ENCODE data around the gene SYT7.

The SYT7 gene

GRCh38 chr11:61545921-61546320 lies 35.0 kb downstream of the SYT7 start:
- no peaks in the 10 kb centered on the region for H3K36me3 Mint-ChIP-seq

GRCh38 chr11:61545341-61545740 lies 35.5 kb downstream of the SYT7 start:
- Mint-ChIP-seq H3K4me3 (no peak overlapping the region), H3K9me3 (ENCODE audit: low read depth) (no peaks in the 10 kb centered on the region), H3K27me3 (peaks cover 7% of the 10 kb centered on the region), H3K27ac (no peak overlapping the region), H3K4me1 (ENCODE audit: low read depth) (peaks cover 3% of the 10 kb centered on the region), H3K36me3 (no peaks in the 10 kb centered on the region)

More at GRCh38 chr11:61545921-61546320, 35.0 kb downstream of the SYT7 start:
- Mint-ChIP-seq H3K27ac (no peak overlapping the region), H3K9me3 (ENCODE audit: low read depth) (no peaks in the 10 kb centered on the region), H3K27me3 (peaks cover 7% of the 10 kb centered on the region), H3K4me3 (no peak overlapping the region), H3K4me1 (ENCODE audit: low read depth) (peaks cover 3% of the 10 kb centered on the region)

DNA sequence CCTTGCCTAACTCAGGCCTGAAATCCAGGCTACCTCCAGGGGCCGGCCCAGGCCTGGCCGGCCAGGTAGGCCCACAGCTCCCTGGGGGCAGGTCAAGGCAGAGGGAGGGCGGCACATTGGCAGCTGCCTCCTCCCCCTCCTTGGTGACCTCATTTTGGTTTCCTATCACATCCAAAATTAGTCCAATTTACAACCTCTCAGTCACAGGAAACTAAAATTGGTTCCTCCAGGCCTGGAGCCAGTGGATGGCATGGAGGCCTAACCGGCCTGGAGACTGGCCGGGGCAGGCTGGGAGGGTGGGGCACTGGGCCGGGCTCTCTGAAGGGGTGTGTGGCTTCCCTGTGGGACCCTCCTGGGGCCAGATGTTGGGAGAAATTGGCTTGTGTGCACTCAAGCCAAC lies 36.4 kb downstream of the SYT7 start:
- Mint-ChIP-seq H3K4me3 (no peak overlapping the region), H3K36me3 (no peaks in the 10 kb centered on the region), H3K9me3 (ENCODE audit: low read depth) (no peaks in the 10 kb centered on the region), H3K4me1 (ENCODE audit: low read depth) (peaks cover 3% of the 10 kb centered on the region), H3K27ac (no peak overlapping the region), H3K27me3 (peaks cover 9% of the 10 kb centered on the region)

DNA sequence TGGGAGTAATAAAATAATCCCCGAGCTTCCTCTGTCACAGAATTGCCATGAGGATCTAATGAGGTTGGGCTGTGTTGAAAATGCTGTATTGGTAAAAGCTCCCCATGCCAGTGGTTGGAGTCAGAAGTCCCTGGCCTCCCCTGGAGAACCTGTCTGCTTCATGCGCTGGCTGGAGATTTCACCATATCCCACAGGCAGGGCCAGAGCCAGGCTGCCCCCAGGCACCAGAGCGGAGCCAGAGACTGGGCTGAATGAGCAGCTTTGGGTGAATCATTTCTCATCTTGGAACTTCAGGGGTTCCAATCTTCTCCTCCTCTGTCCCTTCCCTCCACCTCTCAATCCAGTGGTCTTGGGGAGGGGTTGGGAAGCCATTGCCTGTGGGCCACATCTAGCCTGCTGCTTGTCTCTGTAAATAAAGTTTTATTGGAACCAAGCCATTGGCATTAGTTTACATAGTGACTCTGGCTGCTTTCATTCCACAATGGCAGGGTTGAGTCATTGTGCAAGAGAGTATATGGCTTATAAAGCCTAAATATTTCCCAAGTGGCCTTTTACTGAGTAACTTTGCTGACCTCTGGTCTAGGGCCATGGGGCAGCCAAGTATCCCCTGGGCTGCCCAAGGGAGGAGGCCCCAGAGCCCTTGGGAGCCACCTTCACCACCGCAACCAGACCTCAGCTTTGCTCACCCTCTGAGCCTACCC lies 37.1 kb downstream of the SYT7 start:
- Mint-ChIP-seq H3K27me3 (peaks cover 9% of the 10 kb centered on the region), H3K4me1 (ENCODE audit: low read depth) (peaks cover 3% of the 10 kb centered on the region), H3K9me3 (ENCODE audit: low read depth) (no peaks in the 10 kb centered on the region), H3K36me3 (no peaks in the 10 kb centered on the region), H3K27ac (no peak overlapping the region), H3K4me3 (no peak overlapping the region)

GRCh38 chr11:61542705-61543104 lies 38.2 kb downstream of the SYT7 start:
- H3K4me1 Mint-ChIP-seq (ENCODE audit: low read depth): peaks cover 3% of the 10 kb centered on the region
- H3K4me3 Mint-ChIP-seq: no peak overlapping the region
- H3K36me3 Mint-ChIP-seq: no peaks in the 10 kb centered on the region
- peaks cover 7% of the 10 kb centered on the region for H3K27me3 Mint-ChIP-seq
- no peaks in the 10 kb centered on the region for H3K9me3 Mint-ChIP-seq (ENCODE audit: low read depth)
- no peak overlapping the region for H3K27ac Mint-ChIP-seq

DNA sequence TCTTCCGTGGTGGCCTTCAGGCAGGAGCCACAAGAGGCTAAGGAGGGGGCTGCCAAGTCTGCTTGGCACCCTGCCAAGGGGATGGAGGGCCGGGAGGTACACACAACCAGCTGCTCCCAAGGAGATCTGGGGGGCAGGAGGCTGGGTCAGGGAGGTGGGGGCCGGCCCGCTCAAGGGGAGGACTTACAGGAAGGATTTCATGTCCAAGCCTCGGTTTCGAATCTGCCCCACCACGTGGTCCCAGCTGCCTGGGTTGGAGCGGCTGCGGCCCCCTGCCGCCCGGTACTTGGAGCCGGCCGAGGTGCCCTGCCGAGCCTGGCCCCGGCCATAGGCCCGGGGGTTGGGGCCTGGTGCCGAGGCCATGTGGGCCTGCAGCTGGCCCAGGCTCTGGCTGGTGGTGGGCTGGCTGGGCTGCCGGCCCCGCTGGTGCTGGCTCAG lies 38.8 kb downstream of the SYT7 start:
- H3K27ac Mint-ChIP-seq: no peak overlapping the region
- no peak overlapping the region for H3K4me3 Mint-ChIP-seq
- peaks cover 3% of the 10 kb centered on the region for H3K4me1 Mint-ChIP-seq (ENCODE audit: low read depth)
- no peaks in the 10 kb centered on the region for H3K36me3 Mint-ChIP-seq
- H3K9me3 Mint-ChIP-seq (ENCODE audit: low read depth): no peaks in the 10 kb centered on the region
- H3K27me3 Mint-ChIP-seq: peaks cover 7% of the 10 kb centered on the region

GRCh38 chr11:61541598-61541997 lies 39.3 kb downstream of the SYT7 start:
- Mint-ChIP-seq H3K27ac (no peak overlapping the region), H3K9me3 (ENCODE audit: low read depth) (no peaks in the 10 kb centered on the region), H3K4me3 (no peak overlapping the region), H3K36me3 (no peaks in the 10 kb centered on the region), H3K4me1 (ENCODE audit: low read depth) (peaks cover 3% of the 10 kb centered on the region), H3K27me3 (peaks cover 7% of the 10 kb centered on the region)

DNA sequence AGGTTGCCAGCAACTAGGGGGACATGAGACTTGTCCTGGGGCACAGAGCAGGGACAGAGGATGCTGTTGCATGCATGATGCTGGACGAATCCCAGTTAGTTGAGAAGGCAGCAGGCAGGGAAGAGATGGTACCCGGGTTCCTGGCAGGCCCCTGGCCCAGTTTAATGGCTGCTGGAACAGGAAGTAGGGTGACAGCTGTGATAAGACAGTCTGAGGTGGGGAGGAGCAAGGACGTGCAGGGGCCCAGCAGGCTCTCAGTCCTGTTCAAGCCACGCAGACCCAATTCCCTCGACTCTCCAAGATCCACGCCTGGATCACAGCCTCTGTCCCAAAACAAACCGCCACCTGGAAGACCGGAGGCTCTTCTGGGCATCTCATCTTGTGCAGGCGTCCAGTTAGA lies 40.3 kb downstream of the SYT7 start:
- no peaks in the 10 kb centered on the region for H3K9me3 Mint-ChIP-seq (ENCODE audit: low read depth)
- H3K27ac Mint-ChIP-seq: no peak overlapping the region
- H3K27me3 Mint-ChIP-seq: peaks cover 6% of the 10 kb centered on the region
- peaks cover 1% of the 10 kb centered on the region for H3K4me1 Mint-ChIP-seq (ENCODE audit: low read depth)
- H3K36me3 Mint-ChIP-seq: no peaks in the 10 kb centered on the region
- H3K4me3 Mint-ChIP-seq: no peak overlapping the region

DNA sequence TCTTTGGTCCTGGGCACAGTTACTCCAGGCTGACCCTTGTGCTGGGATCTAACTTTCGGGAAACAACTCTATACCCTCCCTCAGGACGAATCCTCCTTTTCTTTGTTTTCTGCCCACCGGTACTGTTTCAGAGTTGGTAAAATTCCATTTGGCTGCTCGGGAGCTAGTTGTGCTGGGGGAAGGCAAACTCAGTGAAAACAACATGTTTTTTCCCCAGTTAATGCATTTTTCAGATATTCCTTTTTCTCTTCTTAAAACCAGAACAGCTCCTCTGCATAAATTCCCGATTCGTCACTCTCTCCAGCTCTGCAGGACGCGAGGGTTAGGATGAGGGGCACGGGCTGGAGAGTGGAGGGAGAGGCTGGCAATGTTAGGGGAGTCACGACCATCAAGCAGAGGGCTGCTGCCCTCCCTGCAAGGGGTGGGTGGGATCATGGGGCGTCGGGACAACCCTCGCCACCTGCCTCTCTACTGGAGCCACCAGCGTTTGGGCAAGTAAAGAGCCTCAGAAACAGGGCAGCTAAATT lies 41.0 kb downstream of the SYT7 start:
- Mint-ChIP-seq H3K9me3 (ENCODE audit: low read depth) (no peaks in the 10 kb centered on the region), H3K4me1 (ENCODE audit: low read depth) (no peaks in the 10 kb centered on the region), H3K27ac (no peak overlapping the region), H3K4me3 (no peak overlapping the region), H3K27me3 (peaks cover 4% of the 10 kb centered on the region), H3K36me3 (no peaks in the 10 kb centered on the region)

DNA sequence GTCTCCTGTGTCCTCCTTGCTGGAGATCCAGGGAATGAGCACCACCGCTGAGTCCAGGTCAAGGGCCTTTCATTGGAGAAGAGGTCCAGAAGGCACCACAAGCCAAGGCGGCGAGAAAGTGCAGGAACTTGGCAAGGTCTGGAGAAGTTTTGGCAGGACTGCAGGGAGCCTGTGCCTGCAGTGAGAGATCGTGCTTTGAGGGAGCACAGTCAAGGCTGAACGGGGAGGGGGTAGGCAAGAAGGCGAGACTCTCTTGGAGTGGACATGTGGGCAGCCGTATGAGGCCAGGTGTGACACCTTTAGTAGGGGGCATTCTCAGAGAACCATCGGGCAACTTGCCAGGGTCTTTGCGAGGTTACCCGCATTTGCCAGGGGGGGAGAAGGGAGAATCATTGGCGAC lies 41.9 kb downstream of the SYT7 start:
- Mint-ChIP-seq H3K27ac (no peak overlapping the region), H3K4me3 (no peak overlapping the region), H3K4me1 (ENCODE audit: low read depth) (no peaks in the 10 kb centered on the region), H3K9me3 (ENCODE audit: low read depth) (no peaks in the 10 kb centered on the region), H3K36me3 (no peaks in the 10 kb centered on the region), H3K27me3 (peaks cover 5% of the 10 kb centered on the region)

- peaks cover 5% of the 10 kb centered on the region for H3K27me3 Mint-ChIP-seq
- no peaks in the 10 kb centered on the region for H3K36me3 Mint-ChIP-seq
- no peak overlapping the region for H3K27ac Mint-ChIP-seq
- no peaks in the 10 kb centered on the region for H3K4me1 Mint-ChIP-seq (ENCODE audit: low read depth)
- no peak overlapping the region for H3K4me3 Mint-ChIP-seq
- H3K9me3 Mint-ChIP-seq (ENCODE audit: low read depth): no peaks in the 10 kb centered on the region
These were observed 42.3 kb downstream of the SYT7 start for GRCh38 chr11:61538636-61538961.

DNA sequence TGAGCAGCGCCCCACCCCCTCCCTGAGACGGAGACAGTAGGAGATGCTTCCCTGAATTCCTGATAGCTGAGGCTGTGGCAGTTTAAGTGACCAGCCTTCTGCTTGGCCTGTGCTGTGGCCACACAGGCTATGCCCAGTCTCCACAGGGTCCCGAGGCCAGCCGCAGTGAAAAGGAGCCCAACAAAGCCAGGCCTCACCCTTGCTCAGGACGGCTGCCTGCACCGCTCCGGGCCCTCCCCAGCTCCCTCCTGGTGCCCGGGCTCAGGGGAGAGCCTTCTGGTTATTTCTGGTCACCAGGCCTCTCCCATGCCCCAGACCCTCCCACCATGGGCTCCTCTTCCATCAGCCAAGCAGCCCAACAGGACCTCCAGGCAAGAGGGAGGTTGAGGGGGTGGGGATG lies 43.5 kb downstream of the SYT7 start:
- no peaks in the 10 kb centered on the region for H3K4me1 Mint-ChIP-seq (ENCODE audit: low read depth)
- no peak overlapping the region for H3K4me3 Mint-ChIP-seq
- no peaks in the 10 kb centered on the region for H3K9me3 Mint-ChIP-seq (ENCODE audit: low read depth)
- H3K36me3 Mint-ChIP-seq: no peaks in the 10 kb centered on the region
- peaks cover 5% of the 10 kb centered on the region for H3K27me3 Mint-ChIP-seq
- H3K27ac Mint-ChIP-seq: no peak overlapping the region

DNA sequence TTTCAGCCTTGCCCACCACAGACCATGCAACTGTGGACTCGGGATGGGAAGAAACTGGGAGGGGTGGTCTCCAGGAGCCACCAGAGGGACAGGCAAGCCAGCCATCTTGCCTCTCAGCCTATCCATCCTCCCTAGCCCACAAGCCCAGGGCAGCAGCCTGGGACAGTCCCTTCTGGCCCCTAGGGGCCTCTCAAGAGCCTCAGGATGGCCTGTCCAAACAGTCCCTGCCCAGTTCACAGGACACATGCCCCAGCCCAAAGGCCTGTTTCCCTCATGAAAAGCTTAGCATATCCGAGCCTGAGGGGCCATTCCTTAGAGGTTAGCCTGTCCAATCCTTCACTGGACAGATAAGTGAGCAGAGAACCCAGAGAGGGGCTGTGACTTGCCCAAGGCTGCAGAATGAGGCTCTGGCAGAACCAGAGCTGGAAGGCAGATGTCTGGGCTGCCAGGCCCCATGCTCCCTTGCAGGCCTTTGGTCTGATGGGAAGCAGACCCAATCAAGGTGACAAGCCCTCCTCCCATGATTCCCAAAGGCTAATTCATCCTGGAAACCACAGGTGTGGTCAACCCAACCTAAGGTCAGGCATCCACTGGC lies 44.1 kb downstream of the SYT7 start:
- Mint-ChIP-seq H3K9me3 (ENCODE audit: low read depth) (no peaks in the 10 kb centered on the region), H3K4me3 (no peak overlapping the region), H3K27me3 (peaks cover 5% of the 10 kb centered on the region), H3K27ac (no peak overlapping the region), H3K4me1 (ENCODE audit: low read depth) (no peaks in the 10 kb centered on the region), H3K36me3 (no peaks in the 10 kb centered on the region)

- no peaks in the 10 kb centered on the region for H3K36me3 Mint-ChIP-seq
- H3K9me3 Mint-ChIP-seq (ENCODE audit: low read depth): no peaks in the 10 kb centered on the region
- peaks cover 4% of the 10 kb centered on the region for H3K27me3 Mint-ChIP-seq
- H3K4me1 Mint-ChIP-seq (ENCODE audit: low read depth): no peaks in the 10 kb centered on the region
- no peak overlapping the region for H3K4me3 Mint-ChIP-seq
- H3K27ac Mint-ChIP-seq: no peak overlapping the region
These were observed 44.7 kb downstream of the SYT7 start for GRCh38 chr11:61535998-61536675.

DNA sequence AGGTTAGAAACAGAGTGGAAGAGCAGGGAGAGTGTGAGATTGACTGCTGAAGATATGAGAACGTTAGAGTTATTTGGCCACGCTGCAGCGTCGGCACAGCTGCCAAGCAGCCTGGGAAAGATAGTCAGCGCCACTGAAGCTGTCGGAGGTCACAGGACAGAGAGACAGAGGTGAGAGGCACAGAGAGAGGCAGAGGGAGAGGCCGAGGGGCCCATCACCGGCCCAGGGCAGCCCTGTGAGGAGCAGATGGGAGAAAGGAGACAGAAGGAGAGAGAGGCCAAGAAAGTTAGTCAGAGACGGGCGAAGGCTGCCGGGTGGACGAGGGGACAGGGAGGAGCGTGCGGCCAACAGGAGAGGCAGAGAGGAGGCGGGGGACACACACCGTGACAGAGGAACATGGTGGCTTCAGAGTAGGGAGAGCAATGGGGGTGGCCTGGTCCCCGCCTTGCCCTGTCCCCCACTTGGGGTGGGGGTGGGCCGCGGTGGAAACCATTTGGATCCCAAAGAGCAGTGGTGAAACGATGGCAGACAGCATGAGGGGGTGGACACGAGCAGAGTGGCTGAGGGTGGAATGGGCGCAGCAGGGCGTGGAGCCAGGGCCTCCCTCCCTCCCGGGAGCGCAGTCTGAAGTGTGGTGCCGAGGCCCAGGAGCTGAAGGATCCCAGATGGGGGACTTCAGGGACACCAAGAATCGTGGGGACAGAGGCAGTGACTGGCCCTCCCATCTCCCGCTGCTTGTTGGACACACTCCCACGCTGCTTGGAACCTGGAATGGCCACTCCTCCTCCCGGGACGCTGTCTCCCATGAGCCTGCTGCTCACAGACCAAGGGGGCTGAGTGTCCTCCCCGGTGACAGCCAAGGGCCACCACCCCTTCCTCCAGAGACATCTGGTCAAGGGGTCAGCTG lies 45.7 kb downstream of the SYT7 start:
- H3K4me1 Mint-ChIP-seq (ENCODE audit: low read depth): no peaks in the 10 kb centered on the region
- H3K27ac Mint-ChIP-seq: no peak overlapping the region
- H3K36me3 Mint-ChIP-seq: no peaks in the 10 kb centered on the region
- no peak overlapping the region for H3K4me3 Mint-ChIP-seq
- H3K27me3 Mint-ChIP-seq: peaks cover 4% of the 10 kb centered on the region
- no peaks in the 10 kb centered on the region for H3K9me3 Mint-ChIP-seq (ENCODE audit: low read depth)
